ENCODE measurements around the gene AFDN.

Gene AFDN

DNA sequence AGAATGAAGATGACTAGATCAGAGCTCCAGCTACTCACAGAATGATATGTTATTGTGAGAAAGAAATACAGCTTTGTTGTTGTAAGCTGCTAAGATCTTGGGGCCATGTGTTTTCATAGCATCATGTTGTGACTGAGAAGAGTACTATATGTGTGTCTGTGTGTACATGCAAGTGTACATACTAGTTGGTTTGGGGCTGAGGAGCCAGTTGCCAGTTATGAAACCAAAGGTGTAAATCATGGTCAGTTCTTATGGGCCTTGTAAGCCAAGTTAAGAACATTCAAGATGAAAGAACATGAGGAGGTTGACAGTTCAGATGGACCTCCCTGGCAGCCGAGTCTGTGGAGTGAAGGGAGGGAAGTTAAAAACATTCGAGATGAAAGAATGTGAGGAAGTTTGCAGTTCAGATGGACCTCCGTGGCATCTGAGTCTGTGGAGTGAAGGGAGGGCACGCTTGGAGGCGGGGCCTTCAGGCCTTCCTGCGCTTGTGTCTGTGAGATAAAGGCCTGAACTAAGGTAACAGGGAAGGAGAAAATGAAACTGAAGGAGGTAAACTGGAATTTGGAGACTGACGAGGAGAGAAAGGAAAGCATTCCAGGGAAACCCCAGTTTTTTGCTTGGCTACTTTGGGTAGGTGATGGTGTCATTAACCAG is 13.9 kb downstream of the AFDN start:
- H3K4me3 ChIP-seq (IDR thresholded peaks at IDR 0.05; ENCODE audit: insufficient read depth, low read depth, low read length) = no peak overlapping the region
- TF ChIP-seq, protein P1, sequence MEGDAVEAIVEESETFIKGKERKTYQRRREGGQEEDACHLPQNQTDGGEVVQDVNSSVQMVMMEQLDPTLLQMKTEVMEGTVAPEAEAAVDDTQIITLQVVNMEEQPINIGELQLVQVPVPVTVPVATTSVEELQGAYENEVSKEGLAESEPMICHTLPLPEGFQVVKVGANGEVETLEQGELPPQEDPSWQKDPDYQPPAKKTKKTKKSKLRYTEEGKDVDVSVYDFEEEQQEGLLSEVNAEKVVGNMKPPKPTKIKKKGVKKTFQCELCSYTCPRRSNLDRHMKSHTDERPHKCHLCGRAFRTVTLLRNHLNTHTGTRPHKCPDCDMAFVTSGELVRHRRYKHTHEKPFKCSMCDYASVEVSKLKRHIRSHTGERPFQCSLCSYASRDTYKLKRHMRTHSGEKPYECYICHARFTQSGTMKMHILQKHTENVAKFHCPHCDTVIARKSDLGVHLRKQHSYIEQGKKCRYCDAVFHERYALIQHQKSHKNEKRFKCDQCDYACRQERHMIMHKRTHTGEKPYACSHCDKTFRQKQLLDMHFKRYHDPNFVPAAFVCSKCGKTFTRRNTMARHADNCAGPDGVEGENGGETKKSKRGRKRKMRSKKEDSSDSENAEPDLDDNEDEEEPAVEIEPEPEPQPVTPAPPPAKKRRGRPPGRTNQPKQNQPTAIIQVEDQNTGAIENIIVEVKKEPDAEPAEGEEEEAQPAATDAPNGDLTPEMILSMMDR (conservative IDR thresholded peaks at IDR 0.05; ENCODE audit: low read depth, low read length) = no peak
- no peaks in the 10 kb centered on the region for H3K27me3 ChIP-seq (ENCODE audit: insufficient read depth, low read depth)
- H3K79me2 ChIP-seq (ENCODE audit: insufficient read depth, low read depth) = peaks cover 52% of the 10 kb centered on the region
- no peak overlapping the region for H3K9ac ChIP-seq
- H4K20me1 ChIP-seq (ENCODE audit: insufficient read depth) = no peaks in the 10 kb centered on the region
- no peak overlapping the region for H3K27ac ChIP-seq
- H2AFZ ChIP-seq (ENCODE audit: low read depth) = no peak overlapping the region
- no peaks in the 10 kb centered on the region for H3K36me3 ChIP-seq (ENCODE audit: insufficient read depth)
- peaks cover 12% of the 10 kb centered on the region for H3K4me1 ChIP-seq (ENCODE audit: low read depth, poor library complexity, severe bottlenecking)
- no peak overlapping the region for H3K4me2 ChIP-seq

DNA sequence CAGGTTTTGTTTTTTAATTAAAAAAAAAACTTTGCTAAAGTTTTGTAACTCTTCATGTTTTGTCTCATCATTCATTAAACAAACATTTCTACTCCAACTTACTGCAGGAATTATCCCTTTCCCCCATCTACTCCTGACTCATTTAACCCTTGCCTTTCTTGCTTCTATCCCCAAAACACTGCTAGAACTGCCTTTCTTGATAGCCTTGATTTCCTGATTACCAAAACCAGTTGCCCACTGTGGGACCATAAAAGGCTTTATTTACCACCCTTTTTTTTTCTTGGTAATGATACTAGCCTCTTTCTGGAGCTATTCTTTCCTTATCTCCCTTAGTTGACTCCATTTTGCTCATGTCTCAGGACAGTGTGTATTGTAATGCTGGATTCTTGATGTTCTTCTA is 15.3 kb downstream of the AFDN start:
- peaks cover 13% of the 10 kb centered on the region for H3K4me1 ChIP-seq (ENCODE audit: low read depth, poor library complexity, severe bottlenecking)
- TF ChIP-seq, protein P1 (conservative IDR thresholded peaks at IDR 0.05; ENCODE audit: low read depth, low read length) = no peak
- no peak overlapping the region for H2AFZ ChIP-seq (ENCODE audit: low read depth)
- H3K4me2 ChIP-seq = no peak overlapping the region
- no peaks in the 10 kb centered on the region for H3K27me3 ChIP-seq (ENCODE audit: insufficient read depth, low read depth)
- no peak overlapping the region for H3K27ac ChIP-seq
- H3K4me3 ChIP-seq (IDR thresholded peaks at IDR 0.05; ENCODE audit: insufficient read depth, low read depth, low read length) = no peak overlapping the region
- H3K79me2 ChIP-seq (ENCODE audit: insufficient read depth, low read depth) = peaks cover 45% of the 10 kb centered on the region
- H3K9ac ChIP-seq = no peak overlapping the region
- H4K20me1 ChIP-seq (ENCODE audit: insufficient read depth) = no peaks in the 10 kb centered on the region
- no peaks in the 10 kb centered on the region for H3K36me3 ChIP-seq (ENCODE audit: insufficient read depth)

- Histone ChIP-seq H3K27ac (no peak overlapping the region), H3K36me3 (ENCODE audit: insufficient read depth) (no peaks in the 10 kb centered on the region), H3K4me3 (IDR thresholded peaks at IDR 0.05; ENCODE audit: insufficient read depth, low read depth, low read length) (no peak overlapping the region), H3K4me2 (no peak overlapping the region), H3K27me3 (ENCODE audit: insufficient read depth, low read depth) (no peaks in the 10 kb centered on the region), H3K9ac (no peak overlapping the region), H4K20me1 (ENCODE audit: insufficient read depth) (no peaks in the 10 kb centered on the region), H3K79me2 (ENCODE audit: insufficient read depth, low read depth) (peaks cover 40% of the 10 kb centered on the region), H2AFZ (ENCODE audit: low read depth) (no peak overlapping the region), H3K4me1 (ENCODE audit: low read depth, poor library complexity, severe bottlenecking) (peaks cover 18% of the 10 kb centered on the region)
- TF ChIP-seq, protein P1 (conservative IDR thresholded peaks at IDR 0.05; ENCODE audit: low read depth, low read length) = no peak
Observed at GRCh38 chr6:167842457-167842856, 15.7 kb downstream of the AFDN start.

DNA sequence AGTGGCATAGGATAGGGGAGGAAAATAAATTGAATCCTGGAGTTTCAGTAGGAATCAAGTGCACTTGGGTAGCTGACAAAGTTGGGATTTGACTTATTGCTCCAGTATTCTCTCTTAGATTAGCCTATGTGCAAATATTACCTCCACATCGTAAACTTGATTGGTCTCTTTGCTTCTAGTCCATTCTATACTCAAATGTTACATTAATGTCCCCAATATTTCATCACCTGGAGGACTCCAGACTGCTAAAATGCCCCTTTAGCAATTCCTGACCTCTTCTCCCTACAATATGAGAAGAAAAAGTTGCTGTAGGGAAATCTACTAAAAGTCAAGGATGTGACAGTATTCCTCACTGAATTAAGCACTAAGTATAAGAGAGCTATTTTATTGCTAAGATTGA is 16.3 kb downstream of the AFDN start:
- Histone ChIP-seq H3K27me3 (ENCODE audit: insufficient read depth, low read depth) (no peaks in the 10 kb centered on the region), H3K36me3 (ENCODE audit: insufficient read depth) (no peaks in the 10 kb centered on the region), H3K27ac (no peak overlapping the region), H3K4me3 (IDR thresholded peaks at IDR 0.05; ENCODE audit: insufficient read depth, low read depth, low read length) (no peak overlapping the region), H3K4me1 (ENCODE audit: low read depth, poor library complexity, severe bottlenecking) (peaks cover 23% of the 10 kb centered on the region), H3K9ac (no peak overlapping the region), H3K79me2 (ENCODE audit: insufficient read depth, low read depth) (peaks cover 35% of the 10 kb centered on the region), H3K4me2 (no peak overlapping the region), H2AFZ (ENCODE audit: low read depth) (no peak overlapping the region), H4K20me1 (ENCODE audit: insufficient read depth) (no peaks in the 10 kb centered on the region)
- TF ChIP-seq, protein P1 (conservative IDR thresholded peaks at IDR 0.05; ENCODE audit: low read depth, low read length) = no peak

All from KMS-11 (cell line).